Suprapubic skin (tissue), 4 donors: ENCODE data around the gene SEMA5B.

Experiments used
- EP300 ChIP-seq: sonication (generic); formaldehyde crosslinking; IDR thresholded peaks from one replicate; pipeline ENCODE4 v1.6.1; 2017; ENCODE audit warnings: antibody characterized with exemption
- POLR2A ChIP-seq, 2 donors: fragments of 450-650 bp; IDR thresholded peaks; one replicate each; pipeline ENCODE4 v1.6.1; 2017; ENCODE audit warnings: antibody characterized with exemption in 2 of 2, mild to moderate bottlenecking in 2 of 2, moderate library complexity in 2 of 2
- POLR2AphosphoS5 ChIP-seq, 3 donors: sonication (generic); formaldehyde crosslinking; IDR thresholded peaks; one replicate each; pipeline ENCODE4 v1.6.1; 2017; ENCODE audit warnings: antibody characterized with exemption in 3 of 3
- TF ChIP-seq, protein P1 (sequence below), 2 donors: fragments of 200-600 bp in 1 of 2; fragments of 450-650 bp in 1 of 2; sonication (generic) in 1 of 2; IDR thresholded peaks; one replicate each; pipeline ENCODE4 v1.5.1; 2016 to 2019; ENCODE audit warnings: antibody characterized with exemption in 2 of 2, mild to moderate bottlenecking in 1 of 2, moderate library complexity in 1 of 2

DNA sequence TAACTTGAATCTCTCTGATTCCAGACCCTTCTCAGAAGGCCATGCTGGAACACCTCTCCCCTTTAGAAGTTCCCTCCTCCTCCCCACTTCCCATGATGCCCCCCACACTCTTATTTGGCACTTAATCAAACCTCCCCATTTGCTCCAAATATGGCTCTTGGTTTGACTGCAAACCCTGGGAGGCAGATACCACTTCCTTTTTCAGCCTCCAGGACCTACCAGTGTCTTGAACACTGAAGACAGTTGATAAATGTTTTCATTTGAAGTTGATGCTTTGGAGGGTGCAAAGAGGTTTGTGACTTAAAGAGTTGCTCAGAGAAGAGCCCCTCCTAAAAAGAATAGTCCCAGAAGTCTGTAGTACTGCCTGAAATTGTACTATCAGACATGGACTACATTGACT is 61.5 kb downstream of the SEMA5B start:
- TF ChIP-seq, protein P1, sequence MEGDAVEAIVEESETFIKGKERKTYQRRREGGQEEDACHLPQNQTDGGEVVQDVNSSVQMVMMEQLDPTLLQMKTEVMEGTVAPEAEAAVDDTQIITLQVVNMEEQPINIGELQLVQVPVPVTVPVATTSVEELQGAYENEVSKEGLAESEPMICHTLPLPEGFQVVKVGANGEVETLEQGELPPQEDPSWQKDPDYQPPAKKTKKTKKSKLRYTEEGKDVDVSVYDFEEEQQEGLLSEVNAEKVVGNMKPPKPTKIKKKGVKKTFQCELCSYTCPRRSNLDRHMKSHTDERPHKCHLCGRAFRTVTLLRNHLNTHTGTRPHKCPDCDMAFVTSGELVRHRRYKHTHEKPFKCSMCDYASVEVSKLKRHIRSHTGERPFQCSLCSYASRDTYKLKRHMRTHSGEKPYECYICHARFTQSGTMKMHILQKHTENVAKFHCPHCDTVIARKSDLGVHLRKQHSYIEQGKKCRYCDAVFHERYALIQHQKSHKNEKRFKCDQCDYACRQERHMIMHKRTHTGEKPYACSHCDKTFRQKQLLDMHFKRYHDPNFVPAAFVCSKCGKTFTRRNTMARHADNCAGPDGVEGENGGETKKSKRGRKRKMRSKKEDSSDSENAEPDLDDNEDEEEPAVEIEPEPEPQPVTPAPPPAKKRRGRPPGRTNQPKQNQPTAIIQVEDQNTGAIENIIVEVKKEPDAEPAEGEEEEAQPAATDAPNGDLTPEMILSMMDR (IDR thresholded peaks at IDR 0.05): no peak
- no peak for TF ChIP-seq POLR2A (IDR thresholded peaks at IDR 0.05)
- TF ChIP-seq EP300: no peak
- TF ChIP-seq POLR2AphosphoS5 (IDR thresholded peaks at IDR 0.05): no peak
